ENCODE measurements around the gene JAG2.

JAG2 gene

GRCh38 chr14:105176513-105176912, 7.9 kb upstream of the JAG2 start:
- no peak for DNase-seq (ENCODE audit: low spot score)
- no peak for TF ChIP-seq CTCF (IDR thresholded peaks at IDR 0.05; ENCODE audit: extremely low read depth, missing control alignments)

DNA sequence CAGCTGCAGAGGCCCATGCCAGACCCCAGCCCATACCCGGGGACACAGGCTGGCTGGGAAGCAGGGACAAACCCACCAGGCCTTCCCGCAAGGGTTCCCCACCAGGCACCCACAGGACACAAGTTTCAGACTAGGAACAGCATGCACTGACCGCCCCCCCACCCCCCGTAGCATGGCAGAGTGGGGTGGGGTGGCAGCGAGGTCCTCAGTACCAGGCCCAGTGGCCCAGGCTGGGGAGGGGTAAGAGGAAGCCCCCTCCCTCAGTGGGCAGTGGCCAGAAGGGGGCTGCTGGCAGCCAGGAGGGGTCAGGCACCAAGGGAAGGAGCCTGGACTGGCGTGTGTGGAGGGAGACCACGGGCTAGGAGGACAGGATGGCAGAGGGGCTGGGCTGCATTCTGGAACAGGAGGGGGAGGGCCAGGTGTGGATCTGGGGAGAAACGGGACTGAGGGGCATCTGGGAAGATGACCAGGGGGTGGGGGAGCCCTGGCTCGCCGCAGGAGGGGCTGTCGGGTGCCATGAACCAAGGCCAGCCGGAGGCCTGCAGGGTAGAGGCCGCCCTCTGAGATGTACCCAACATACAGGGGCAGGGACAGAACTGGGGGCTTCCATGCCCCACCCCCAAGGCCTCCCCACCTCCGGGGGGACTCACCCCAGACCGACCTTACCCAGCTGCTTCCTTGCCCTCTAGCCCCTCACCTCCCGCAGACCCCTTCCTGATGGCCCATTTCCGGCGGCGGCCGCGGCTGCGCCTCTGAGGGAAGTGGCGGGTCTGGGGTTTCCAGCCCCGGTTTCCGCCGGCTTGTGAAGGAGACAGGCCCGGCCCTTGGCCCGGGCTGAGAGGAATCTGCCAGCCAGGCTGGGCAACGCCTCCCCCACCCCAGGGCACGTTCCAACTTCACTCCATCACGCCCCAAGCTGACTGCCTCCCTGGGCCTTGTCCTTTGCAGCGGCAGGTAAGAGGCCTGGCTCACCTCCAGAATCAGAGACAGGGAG, 5.6 kb upstream of the JAG2 start:
- TF ChIP-seq CTCF (IDR thresholded peaks at IDR 0.05; ENCODE audit: extremely low read depth, missing control alignments): no peak

DNA sequence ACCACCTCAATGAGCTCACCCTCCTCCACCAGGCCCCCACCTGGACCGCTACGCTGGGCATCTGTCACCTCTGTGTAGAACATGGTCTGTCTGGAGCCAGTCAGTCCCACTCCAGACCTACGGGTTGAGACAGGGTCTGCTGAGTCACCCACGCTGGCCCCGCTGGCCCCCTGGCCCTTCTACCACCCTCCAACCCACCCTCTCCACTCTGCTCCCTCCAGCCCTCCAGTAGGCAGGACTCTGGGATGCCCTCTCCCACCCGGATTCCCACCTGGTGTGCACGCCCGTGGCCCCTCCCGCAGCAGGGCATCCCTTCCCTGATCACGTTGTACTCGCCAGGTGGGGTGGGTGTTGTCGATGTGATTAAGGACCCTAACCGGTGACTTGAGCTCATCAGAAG, 4.6 kb upstream of the JAG2 start:
- no peak for DNase-seq (ENCODE audit: low spot score)
- TF ChIP-seq CTCF (IDR thresholded peaks at IDR 0.05; ENCODE audit: extremely low read depth, missing control alignments): no peak

More for the DNA sequence above, 5.6 kb upstream of the JAG2 start:
- no peak for DNase-seq (ENCODE audit: low spot score)

GRCh38 chr14:105172476-105172875, 3.9 kb upstream of the JAG2 start:
- no peak for DNase-seq (ENCODE audit: low spot score)
- no peak for TF ChIP-seq CTCF (IDR thresholded peaks at IDR 0.05; ENCODE audit: extremely low read depth, missing control alignments)

GRCh38 chr14:105171004-105171673, 2.6 kb upstream of the JAG2 start:
- TF ChIP-seq CTCF (IDR thresholded peaks at IDR 0.05; ENCODE audit: extremely low read depth, missing control alignments): no peak
- DNase-seq (ENCODE audit: low spot score): no peak

- no peak for TF ChIP-seq CTCF (IDR thresholded peaks at IDR 0.05; ENCODE audit: extremely low read depth, missing control alignments)
- DNase-seq (ENCODE audit: low spot score): no peak
These were observed 1.4 kb upstream of the JAG2 start for GRCh38 chr14:105169776-105170655.
